Neuron (in vitro differentiated cells): ENCODE measurements around the gene TIE1.

Experiments
- H2AFZ ChIP-seq: one replicate; pipeline ENCODE4 v1.6.1; 2013; ENCODE audit warnings: low read depth, mild to moderate bottlenecking, inconsistent platforms, low read length, moderate library complexity
- H3K27me3 ChIP-seq: one replicate; pipeline ENCODE4 v1.6.1; 2013; ENCODE audit warnings: low read length; ENCODE audit not compliant: insufficient read depth
- H3K36me3 ChIP-seq: one replicate; pipeline ENCODE4 v1.6.1; 2013; ENCODE audit warnings: low read length; ENCODE audit not compliant: insufficient read depth
- H3K4me1 ChIP-seq: one replicate; pipeline ENCODE4 v1.6.1; 2013; ENCODE audit warnings: low read length; ENCODE audit not compliant: insufficient read depth
- H3K4me3 ChIP-seq: 2 replicates; pipeline ENCODE4 v1.5.1; 2013; ENCODE audit warnings: mild to moderate bottlenecking, low read length, moderate library complexity
- H3K9me3 ChIP-seq: one replicate; pipeline ENCODE4 v1.6.1; 2013; ENCODE audit warnings: low read length

The TIE1 gene

GRCh38 chr1:43292679-43293078 lies 8.1 kb upstream of the TIE1 start:
- Histone ChIP-seq H3K27me3 (no peaks in the 10 kb centered on the region), H2AFZ (no peak overlapping the region), H3K9me3 (no peaks in the 10 kb centered on the region), H3K4me1 (peaks cover 17% of the 10 kb centered on the region), H3K36me3 (no peaks in the 10 kb centered on the region), H3K4me3 (no peak overlapping the region)

GRCh38 chr1:43293176-43293575 lies 7.6 kb upstream of the TIE1 start:
- Histone ChIP-seq H3K9me3 (no peaks in the 10 kb centered on the region), H3K27me3 (no peaks in the 10 kb centered on the region), H3K4me3 (no peak overlapping the region), H3K36me3 (no peaks in the 10 kb centered on the region), H2AFZ (no peak overlapping the region), H3K4me1 (peaks cover 17% of the 10 kb centered on the region)

GRCh38 chr1:43293896-43294760 lies 6.7 kb upstream of the TIE1 start:
- Histone ChIP-seq H3K4me1 (peaks cover 17% of the 10 kb centered on the region), H3K36me3 (no peaks in the 10 kb centered on the region), H3K4me3 (no peak overlapping the region), H3K27me3 (no peaks in the 10 kb centered on the region), H2AFZ (no peak overlapping the region), H3K9me3 (no peaks in the 10 kb centered on the region)

- Histone ChIP-seq H2AFZ (no peak overlapping the region), H3K4me1 (peaks cover 17% of the 10 kb centered on the region)
Measured at GRCh38 chr1:43294761-43295160, 6.0 kb upstream of the TIE1 start.

GRCh38 chr1:43296207-43296606 lies 4.6 kb upstream of the TIE1 start:
- no peaks in the 10 kb centered on the region for H3K36me3 ChIP-seq
- no peak overlapping the region for H3K4me3 ChIP-seq
- H3K27me3 ChIP-seq: no peaks in the 10 kb centered on the region
- H3K9me3 ChIP-seq: no peaks in the 10 kb centered on the region
- peak overlapping the region; percentile 52 for H2AFZ ChIP-seq
- H3K4me1 ChIP-seq: peaks cover 17% of the 10 kb centered on the region

More at GRCh38 chr1:43294761-43295160, 6.0 kb upstream of the TIE1 start:
- Histone ChIP-seq H3K9me3 (no peaks in the 10 kb centered on the region), H3K36me3 (no peaks in the 10 kb centered on the region), H3K4me3 (no peak overlapping the region), H3K27me3 (no peaks in the 10 kb centered on the region)

- H3K27me3 ChIP-seq: no peaks in the 10 kb centered on the region
Measured at GRCh38 chr1:43298055-43298454, 2.7 kb upstream of the TIE1 start.

GRCh38 chr1:43299101-43299500 lies 1.7 kb upstream of the TIE1 start:
- no peaks in the 10 kb centered on the region for H3K27me3 ChIP-seq
- no peaks in the 10 kb centered on the region for H3K9me3 ChIP-seq
- H3K36me3 ChIP-seq: no peaks in the 10 kb centered on the region
- no peak overlapping the region for H3K4me3 ChIP-seq
- H2AFZ ChIP-seq: no peak overlapping the region
- peaks cover 17% of the 10 kb centered on the region for H3K4me1 ChIP-seq

More at GRCh38 chr1:43298055-43298454, 2.7 kb upstream of the TIE1 start:
- Histone ChIP-seq H3K36me3 (no peaks in the 10 kb centered on the region), H3K4me1 (peaks cover 17% of the 10 kb centered on the region), H3K9me3 (no peaks in the 10 kb centered on the region), H3K4me3 (no peak overlapping the region), H2AFZ (no peak overlapping the region)

- H3K4me3 ChIP-seq: no peak overlapping the region
Measured at GRCh38 chr1:43302201-43302600, 1.4 kb downstream of the TIE1 start.

GRCh38 chr1:43302721-43303470 lies 2.1 kb downstream of the TIE1 start:
- no peaks in the 10 kb centered on the region for H3K4me1 ChIP-seq
- no peaks in the 10 kb centered on the region for H3K36me3 ChIP-seq
- no peak overlapping the region for H3K4me3 ChIP-seq
- H2AFZ ChIP-seq: no peak overlapping the region
- no peaks in the 10 kb centered on the region for H3K27me3 ChIP-seq
- no peaks in the 10 kb centered on the region for H3K9me3 ChIP-seq

More at GRCh38 chr1:43302201-43302600, 1.4 kb downstream of the TIE1 start:
- Histone ChIP-seq H3K9me3 (no peaks in the 10 kb centered on the region), H2AFZ (no peak overlapping the region), H3K4me1 (no peaks in the 10 kb centered on the region), H3K27me3 (no peaks in the 10 kb centered on the region), H3K36me3 (no peaks in the 10 kb centered on the region)

- H3K9me3 ChIP-seq: no peaks in the 10 kb centered on the region
- H3K36me3 ChIP-seq: no peaks in the 10 kb centered on the region
- no peaks in the 10 kb centered on the region for H3K27me3 ChIP-seq
- H3K4me1 ChIP-seq: no peaks in the 10 kb centered on the region
- no peak overlapping the region for H2AFZ ChIP-seq
- no peak overlapping the region for H3K4me3 ChIP-seq
Measured at GRCh38 chr1:43303471-43304313, 2.9 kb downstream of the TIE1 start.

GRCh38 chr1:43304314-43304681 lies 3.5 kb downstream of the TIE1 start:
- no peak overlapping the region for H3K4me3 ChIP-seq
- H2AFZ ChIP-seq: no peak overlapping the region
- no peaks in the 10 kb centered on the region for H3K36me3 ChIP-seq
- no peaks in the 10 kb centered on the region for H3K27me3 ChIP-seq
- H3K4me1 ChIP-seq: no peaks in the 10 kb centered on the region
- H3K9me3 ChIP-seq: no peaks in the 10 kb centered on the region

GRCh38 chr1:43304771-43305300 lies 4.1 kb downstream of the TIE1 start:
- no peaks in the 10 kb centered on the region for H3K36me3 ChIP-seq
- no peaks in the 10 kb centered on the region for H3K4me1 ChIP-seq

More at GRCh38 chr1:43304771-43305300, 4.1 kb downstream of the TIE1 start:
- no peak overlapping the region for H3K4me3 ChIP-seq
- H3K27me3 ChIP-seq: no peaks in the 10 kb centered on the region
- no peaks in the 10 kb centered on the region for H3K9me3 ChIP-seq
- H2AFZ ChIP-seq: no peak overlapping the region
